Liver (tissue), 9 donors: ENCODE data around the gene MIB1. TPM values are rescaled to one million over a fixed set of nuclear protein-coding genes. Genes with fewer than 3 reads are reported as not detected.

ENCODE experiments used
- DNase-seq: peaks from one replicate; pipeline ENCODE4 v3.0.0-alpha.2; 2017; ENCODE audit warnings: low spot score
- H3K27ac ChIP-seq, 2 donors: one replicate each; pipeline ENCODE4 v1.7.0; 2013; ENCODE audit warnings: inconsistent platforms in 2 of 2, low read length in 2 of 2, control low read depth in 1 of 2, low read depth in 1 of 2, mild to moderate bottlenecking in 1 of 2
- H3K27me3 ChIP-seq, 4 donors: one replicate each; pipeline versions ENCODE4 v1.6.1 to v1.7.0; 2013; ENCODE audit warnings: low read length in 3 of 4, inconsistent platforms in 1 of 4, mild to moderate bottlenecking in 1 of 4, moderate library complexity in 1 of 4; ENCODE audit not compliant: control insufficient read depth in 4 of 4, insufficient read depth in 4 of 4
- H3K36me3 ChIP-seq, 4 donors: one replicate each; pipeline versions ENCODE4 v1.6.1 to v1.7.0; 2013; ENCODE audit warnings: low read length in 3 of 4, mild to moderate bottlenecking in 3 of 4, low read depth in 1 of 4, moderate library complexity in 1 of 4; ENCODE audit not compliant: control insufficient read depth in 4 of 4, insufficient read depth in 3 of 4
- H3K4me1 ChIP-seq, 4 donors: one replicate each; pipeline versions ENCODE4 v1.6.1 to v1.7.0; 2013; ENCODE audit warnings: low read length in 3 of 4, mild to moderate bottlenecking in 3 of 4, moderate library complexity in 1 of 4; ENCODE audit not compliant: control insufficient read depth in 4 of 4, insufficient read depth in 4 of 4
- H3K4me3 ChIP-seq, 3 donors: one replicate each; pipeline versions ENCODE4 v1.6.1 to v1.7.0; 2013; ENCODE audit warnings: low read length in 3 of 3, control low read depth in 1 of 3, low read depth in 1 of 3, mild to moderate bottlenecking in 1 of 3
- H3K9ac ChIP-seq, 2 donors: one replicate each; pipeline ENCODE4 v1.7.0; 2013; ENCODE audit warnings: low read length in 2 of 2, mild to moderate bottlenecking in 2 of 2, moderate library complexity in 2 of 2, control low read depth in 1 of 2, low read depth in 1 of 2
- H3K9me3 ChIP-seq, 4 donors: one replicate each; pipeline versions ENCODE4 v1.6.1 to v1.7.0; 2013; ENCODE audit warnings: low read length in 3 of 4; ENCODE audit not compliant: control insufficient read depth in 4 of 4
- CTCF ChIP-seq: fragments of 150-350 bp; IDR thresholded peaks from 2 replicates; pipeline ENCODE4 v1.5.1; 2017; ENCODE audit warnings: improper control_type of control experiment, low read depth, low read length; ENCODE audit not compliant: missing input control
- EGR1 ChIP-seq, 2 donors: IDR thresholded peaks; 2 replicates each; pipeline ENCODE4 v1.6.1; 2016 to 2018; ENCODE audit warnings: antibody characterized with exemption in 2 of 2, low read depth in 2 of 2
- FOXA1 ChIP-seq: IDR thresholded peaks from 2 replicates; pipeline ENCODE4 v1.6.1; 2016; ENCODE audit warnings: antibody characterized with exemption
- GABPA ChIP-seq, 2 donors: IDR thresholded peaks in 1 of 2; conservative IDR thresholded peaks in 1 of 2; 2 replicates each; pipeline ENCODE4 v1.6.1; 2016; ENCODE audit warnings: antibody characterized with exemption in 2 of 2, mild to moderate bottlenecking in 1 of 2, moderate library complexity in 1 of 2
- HNF4A ChIP-seq, 2 donors: conservative IDR thresholded peaks; 2 replicates each; pipeline ENCODE4 v1.6.1; 2016; ENCODE audit warnings: antibody characterized with exemption in 2 of 2, mild to moderate bottlenecking in 2 of 2
- HNF4G ChIP-seq: IDR thresholded peaks from 2 replicates; pipeline ENCODE4 v1.6.1; 2016; ENCODE audit warnings: antibody characterized with exemption
- NR2F2 ChIP-seq: IDR thresholded peaks from 2 replicates; pipeline ENCODE4 v1.6.1; 2016; ENCODE audit warnings: antibody characterized with exemption
- RAD21 ChIP-seq, 2 donors: IDR thresholded peaks; 2 replicates each; pipeline ENCODE4 v1.6.1; 2016; ENCODE audit warnings: antibody characterized with exemption in 2 of 2, mild to moderate bottlenecking in 2 of 2
- RXRA ChIP-seq, 2 donors: IDR thresholded peaks; 2 replicates each; pipeline ENCODE4 v1.6.1; 2017 to 2018; ENCODE audit warnings: antibody characterized with exemption in 2 of 2, mild to moderate bottlenecking in 1 of 2
- SP1 ChIP-seq: IDR thresholded peaks from 2 replicates; pipeline ENCODE4 v1.6.1; 2018; ENCODE audit warnings: antibody characterized with exemption, mild to moderate bottlenecking
- TAF1 ChIP-seq: conservative IDR thresholded peaks from 2 replicates; pipeline ENCODE4 v1.6.1; 2016; ENCODE audit warnings: antibody characterized with exemption, mild to moderate bottlenecking
- WGBS: extraction: QIAGEN DNeasy Blood & Tissue Kit; methylation state at CpG from one replicate; pipeline ENCODE4 v1.1.7; 2013; 5-methylcytosine and 5-hydroxymethylcytosine counted together
- polyA plus RNA-seq, 2 donors: library from polyadenylated mRNA; stranded (reverse) in 1 of 2; unstranded in 1 of 2; fragments of 200-250 nt in 1 of 2; fragments of >200 nt in 1 of 2; fragmentation: Nextera tagmentation in 1 of 2; extraction: Ambion mirVana in 1 of 2; gene quantifications; one replicate each; pipeline versions ENCODE4 v1.2.1 to v1.2.3, GENCODE V29; 2013 to 2015
- total RNA-seq, 2 donors: library from RNA; depleted of rRNA; stranded (reverse); fragments of >200 nt; gene quantifications; one replicate each; pipeline ENCODE4 v1.2.3, GENCODE V29; 2014
- TF ChIP-seq, protein P1 (sequence below): IDR thresholded peaks from 2 replicates; pipeline ENCODE4 v1.6.1; 2016; ENCODE audit warnings: antibody characterized with exemption
- TF ChIP-seq, protein P2 (sequence below): IDR thresholded peaks from 2 replicates; pipeline ENCODE4 v1.6.1; 2016; ENCODE audit warnings: antibody characterized with exemption, mild to moderate bottlenecking
- TF ChIP-seq, protein P3 (sequence below): IDR thresholded peaks from 2 replicates; pipeline ENCODE4 v1.6.1; 2016; ENCODE audit warnings: antibody characterized with exemption
- donor health status: healthy.
- donor health status: healthy.
- donor health status: healthy.
- donor health status: healthy.
- donor health status: healthy.

The MIB1 gene
- total and polyA plus RNA-seq, 4 donors, result 2.7 to 29.6 (median 14.9) TPM

GRCh38 chr18:21851327-21851961, 110.9 kb downstream of the MIB1 start (continued):
- TF ChIP-seq NR2F2 (no peak), HNF4G (no peak), RAD21 (IDR thresholded peaks at IDR 0.05) (peak; percentile 72 to 75), EGR1 (IDR thresholded peaks at IDR 0.05; ENCODE audit: low read depth in 2 of 2) (no peak)

DNA sequence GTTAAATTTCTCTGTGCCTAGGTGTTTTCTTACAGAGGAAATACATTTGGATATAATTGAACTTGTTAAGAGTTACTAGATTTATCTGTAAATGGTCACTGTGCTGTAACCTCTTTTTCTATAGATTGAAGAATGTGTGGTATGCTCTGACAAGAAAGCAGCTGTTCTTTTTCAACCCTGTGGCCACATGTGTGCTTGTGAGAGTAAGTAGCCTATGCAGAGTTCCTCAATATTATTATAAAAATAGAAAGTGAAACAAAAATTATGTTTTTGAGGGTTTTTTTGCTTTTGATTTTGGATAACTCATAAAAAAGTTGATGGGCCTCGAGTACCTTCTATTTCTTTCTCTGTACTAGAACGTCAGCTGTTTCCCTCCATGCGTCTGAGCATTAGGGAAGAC, 112.4 kb downstream of the MIB1 start:
- H3K27me3 ChIP-seq, result no peaks in the 10 kb centered on the region
- no peaks in the 10 kb centered on the region for H3K9me3 ChIP-seq
- peaks cover 0 to 13% (median 6%) of the 10 kb centered on the region in 4 donors for H3K36me3 ChIP-seq
- no peak overlapping the region for H3K9ac ChIP-seq
- no peak for DNase-seq
- no peak for TF ChIP-seq RXRA (IDR thresholded peaks at IDR 0.05)
- TF ChIP-seq FOXA1, result no peak
- no peak for TF ChIP-seq GABPA (IDR thresholded peaks at IDR 0.05 in 1 of 2, conservative IDR thresholded peaks at IDR 0.05 in 1 of 2)
- TF ChIP-seq, protein P1, sequence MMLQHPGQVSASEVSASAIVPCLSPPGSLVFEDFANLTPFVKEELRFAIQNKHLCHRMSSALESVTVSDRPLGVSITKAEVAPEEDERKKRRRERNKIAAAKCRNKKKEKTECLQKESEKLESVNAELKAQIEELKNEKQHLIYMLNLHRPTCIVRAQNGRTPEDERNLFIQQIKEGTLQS, result no peak
- TF ChIP-seq HNF4A (conservative IDR thresholded peaks at IDR 0.05), result no peak
- no peak overlapping the region for H3K4me3 ChIP-seq
- 71% methylated on average over 3 of the region's 3 CpGs for WGBS
- peaks cover 0 to 4% (median 2%) of the 10 kb centered on the region in 4 donors for H3K4me1 ChIP-seq
- no peak overlapping the region for H3K27ac ChIP-seq

DNA sequence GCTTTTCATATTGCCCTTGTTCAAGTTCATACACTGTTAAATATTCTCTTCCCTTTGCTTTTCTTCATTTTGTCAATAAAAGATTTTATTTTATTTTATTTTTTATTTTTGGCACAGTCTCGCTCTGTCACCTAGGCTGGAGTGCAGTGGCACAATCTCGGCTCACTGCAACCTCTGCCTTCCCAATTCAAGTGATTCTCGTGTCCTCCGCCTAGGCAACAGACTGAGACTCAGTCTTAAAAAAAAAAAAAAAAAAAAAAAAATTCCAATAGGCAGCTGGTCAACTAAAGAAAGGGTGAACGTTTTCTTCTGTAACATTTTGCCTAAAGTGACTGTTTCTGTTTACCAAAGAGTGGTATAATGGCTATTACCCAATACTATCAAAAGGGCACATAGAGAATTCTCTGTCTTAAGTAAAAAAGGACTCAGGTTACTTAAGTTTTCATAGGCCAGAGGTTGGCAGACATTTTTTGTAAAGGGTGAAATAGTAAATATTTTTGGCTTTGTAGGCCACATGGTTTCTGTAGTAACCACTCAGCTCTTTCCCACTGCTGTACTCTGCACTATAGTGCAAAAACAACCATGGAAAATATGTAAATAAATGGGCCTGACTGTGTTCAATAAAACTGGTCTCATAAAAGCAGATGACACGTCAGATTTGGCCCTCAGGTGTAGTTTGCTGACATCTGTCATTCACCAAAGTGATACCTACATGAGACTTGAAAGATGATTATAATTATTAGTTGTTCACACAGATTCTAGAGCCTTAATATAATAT, 113.4 kb downstream of the MIB1 start:
- 73% methylated on average over 6 of the region's 6 CpGs for WGBS
- Histone ChIP-seq H3K27me3 (no peaks in the 10 kb centered on the region), H3K9me3 (no peaks in the 10 kb centered on the region), H3K27ac (no peak overlapping the region), H3K4me3 (no peak overlapping the region), H3K4me1 (peaks cover 0 to 4% (median 2%) of the 10 kb centered on the region in 4 donors), H3K9ac (no peak overlapping the region), H3K36me3 (peaks cover 0 to 17% (median 9%) of the 10 kb centered on the region in 4 donors)
- no peak for DNase-seq
- TF ChIP-seq, protein P2, sequence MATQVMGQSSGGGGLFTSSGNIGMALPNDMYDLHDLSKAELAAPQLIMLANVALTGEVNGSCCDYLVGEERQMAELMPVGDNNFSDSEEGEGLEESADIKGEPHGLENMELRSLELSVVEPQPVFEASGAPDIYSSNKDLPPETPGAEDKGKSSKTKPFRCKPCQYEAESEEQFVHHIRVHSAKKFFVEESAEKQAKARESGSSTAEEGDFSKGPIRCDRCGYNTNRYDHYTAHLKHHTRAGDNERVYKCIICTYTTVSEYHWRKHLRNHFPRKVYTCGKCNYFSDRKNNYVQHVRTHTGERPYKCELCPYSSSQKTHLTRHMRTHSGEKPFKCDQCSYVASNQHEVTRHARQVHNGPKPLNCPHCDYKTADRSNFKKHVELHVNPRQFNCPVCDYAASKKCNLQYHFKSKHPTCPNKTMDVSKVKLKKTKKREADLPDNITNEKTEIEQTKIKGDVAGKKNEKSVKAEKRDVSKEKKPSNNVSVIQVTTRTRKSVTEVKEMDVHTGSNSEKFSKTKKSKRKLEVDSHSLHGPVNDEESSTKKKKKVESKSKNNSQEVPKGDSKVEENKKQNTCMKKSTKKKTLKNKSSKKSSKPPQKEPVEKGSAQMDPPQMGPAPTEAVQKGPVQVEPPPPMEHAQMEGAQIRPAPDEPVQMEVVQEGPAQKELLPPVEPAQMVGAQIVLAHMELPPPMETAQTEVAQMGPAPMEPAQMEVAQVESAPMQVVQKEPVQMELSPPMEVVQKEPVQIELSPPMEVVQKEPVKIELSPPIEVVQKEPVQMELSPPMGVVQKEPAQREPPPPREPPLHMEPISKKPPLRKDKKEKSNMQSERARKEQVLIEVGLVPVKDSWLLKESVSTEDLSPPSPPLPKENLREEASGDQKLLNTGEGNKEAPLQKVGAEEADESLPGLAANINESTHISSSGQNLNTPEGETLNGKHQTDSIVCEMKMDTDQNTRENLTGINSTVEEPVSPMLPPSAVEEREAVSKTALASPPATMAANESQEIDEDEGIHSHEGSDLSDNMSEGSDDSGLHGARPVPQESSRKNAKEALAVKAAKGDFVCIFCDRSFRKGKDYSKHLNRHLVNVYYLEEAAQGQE, result no peak
- TF ChIP-seq HNF4A (conservative IDR thresholded peaks at IDR 0.05) (peak in 1 of 2 donors; percentile 42), CTCF (no peak), TAF1 (no peak), SP1 (no peak)
- TF ChIP-seq, protein P3, sequence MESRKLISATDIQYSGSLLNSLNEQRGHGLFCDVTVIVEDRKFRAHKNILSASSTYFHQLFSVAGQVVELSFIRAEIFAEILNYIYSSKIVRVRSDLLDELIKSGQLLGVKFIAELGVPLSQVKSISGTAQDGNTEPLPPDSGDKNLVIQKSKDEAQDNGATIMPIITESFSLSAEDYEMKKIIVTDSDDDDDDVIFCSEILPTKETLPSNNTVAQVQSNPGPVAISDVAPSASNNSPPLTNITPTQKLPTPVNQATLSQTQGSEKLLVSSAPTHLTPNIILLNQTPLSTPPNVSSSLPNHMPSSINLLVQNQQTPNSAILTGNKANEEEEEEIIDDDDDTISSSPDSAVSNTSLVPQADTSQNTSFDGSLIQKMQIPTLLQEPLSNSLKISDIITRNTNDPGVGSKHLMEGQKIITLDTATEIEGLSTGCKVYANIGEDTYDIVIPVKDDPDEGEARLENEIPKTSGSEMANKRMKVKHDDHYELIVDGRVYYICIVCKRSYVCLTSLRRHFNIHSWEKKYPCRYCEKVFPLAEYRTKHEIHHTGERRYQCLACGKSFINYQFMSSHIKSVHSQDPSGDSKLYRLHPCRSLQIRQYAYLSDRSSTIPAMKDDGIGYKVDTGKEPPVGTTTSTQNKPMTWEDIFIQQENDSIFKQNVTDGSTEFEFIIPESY, result no peak
